ENCODE measurements around the gene C18orf32. TPM values are rescaled to one million over a fixed set of nuclear protein-coding genes. Genes with fewer than 3 reads are reported as not detected.
"Not testable (repeated sequence)": the region's sequence is repeated elsewhere in the genome, so short reads cannot be mapped to it uniquely, and the experiment has no call there.

Gene C18orf32
- total and polyA plus RNA-seq, 2 donors (not counting 1 experiment from before 2014, with no cell fraction given), result 11.9 to 39.1 TPM

DNA sequence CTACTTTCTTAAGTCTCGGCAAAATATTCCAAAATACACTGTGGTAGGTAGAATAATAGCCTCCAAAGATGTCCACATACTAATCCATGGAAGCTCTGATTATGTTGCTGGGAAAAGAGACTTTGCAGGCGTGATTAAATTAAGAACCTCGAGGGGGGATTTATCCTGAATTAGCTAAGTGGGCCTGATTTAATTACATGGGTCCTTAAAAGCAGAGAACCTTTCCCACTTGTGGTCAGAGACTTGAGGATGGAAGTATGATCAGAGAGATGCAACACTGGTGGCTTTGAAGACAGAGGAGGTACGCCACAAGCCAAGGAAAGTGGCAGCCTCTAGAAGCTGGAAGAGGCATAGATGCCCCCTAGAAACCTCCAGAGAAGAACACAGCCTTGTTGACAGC lies 29.4 kb downstream of the C18orf32 start:
- Histone ChIP-seq H3K79me2 (ENCODE audit: control insufficient read depth, insufficient read depth, low read length) (peaks cover 12% of the 10 kb centered on the region), H3K4me2 (ENCODE audit: extremely low read depth, insufficient read depth, low read length) (no peak overlapping the region)
- TF ChIP-seq, protein P1, sequence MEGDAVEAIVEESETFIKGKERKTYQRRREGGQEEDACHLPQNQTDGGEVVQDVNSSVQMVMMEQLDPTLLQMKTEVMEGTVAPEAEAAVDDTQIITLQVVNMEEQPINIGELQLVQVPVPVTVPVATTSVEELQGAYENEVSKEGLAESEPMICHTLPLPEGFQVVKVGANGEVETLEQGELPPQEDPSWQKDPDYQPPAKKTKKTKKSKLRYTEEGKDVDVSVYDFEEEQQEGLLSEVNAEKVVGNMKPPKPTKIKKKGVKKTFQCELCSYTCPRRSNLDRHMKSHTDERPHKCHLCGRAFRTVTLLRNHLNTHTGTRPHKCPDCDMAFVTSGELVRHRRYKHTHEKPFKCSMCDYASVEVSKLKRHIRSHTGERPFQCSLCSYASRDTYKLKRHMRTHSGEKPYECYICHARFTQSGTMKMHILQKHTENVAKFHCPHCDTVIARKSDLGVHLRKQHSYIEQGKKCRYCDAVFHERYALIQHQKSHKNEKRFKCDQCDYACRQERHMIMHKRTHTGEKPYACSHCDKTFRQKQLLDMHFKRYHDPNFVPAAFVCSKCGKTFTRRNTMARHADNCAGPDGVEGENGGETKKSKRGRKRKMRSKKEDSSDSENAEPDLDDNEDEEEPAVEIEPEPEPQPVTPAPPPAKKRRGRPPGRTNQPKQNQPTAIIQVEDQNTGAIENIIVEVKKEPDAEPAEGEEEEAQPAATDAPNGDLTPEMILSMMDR (conservative IDR thresholded peaks at IDR 0.05 in 1 of 2, IDR thresholded peaks at IDR 0.05 in 1 of 2; ENCODE audit: low read depth in 1 of 2, low read length in 2 of 2), result no peak
- no peak for TF ChIP-seq EZH2 (IDR thresholded peaks at IDR 0.05; ENCODE audit: low read length, missing control alignments)

DNA sequence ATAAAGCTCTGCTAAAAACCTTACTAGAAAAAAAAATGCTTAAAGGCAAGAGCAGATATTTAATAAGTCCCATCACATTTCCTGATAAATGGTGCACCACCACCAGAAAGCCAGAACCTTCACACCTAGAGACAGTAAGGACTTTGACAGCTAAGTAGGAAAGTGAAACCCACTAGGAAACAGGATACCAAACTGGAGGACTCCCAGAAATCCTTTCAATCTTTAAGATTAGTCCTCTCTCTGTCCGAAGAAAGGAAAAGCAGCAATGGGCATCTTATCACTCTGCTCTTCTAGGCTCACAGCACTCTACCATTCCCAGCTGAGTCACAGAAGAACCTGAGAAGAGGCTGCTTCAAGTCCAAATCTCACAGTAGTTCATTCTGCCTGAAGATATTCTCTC lies 30.2 kb downstream of the C18orf32 start:
- Histone ChIP-seq H4K20me1 (ENCODE audit: control insufficient read depth, extremely low read depth, insufficient read depth, low read length) (no peaks in the 10 kb centered on the region), H3K4me1 (ENCODE audit: control insufficient read depth, extremely low read depth, insufficient read depth, low read length) (peaks cover 7% of the 10 kb centered on the region), H3K9ac (ENCODE audit: insufficient read depth, low read length) (no peak overlapping the region), H3K36me3 (ENCODE audit: control insufficient read depth, insufficient read depth, low read length) (no peaks in the 10 kb centered on the region), H3K4me2 (ENCODE audit: extremely low read depth, insufficient read depth, low read length) (peak overlapping the region; percentile 6), H3K4me3 (replicated peaks in 1 of 4; ENCODE audit: control extremely low read depth in 1 of 4, insufficient read depth in 1 of 4, low read depth in 3 of 4, low read length in 4 of 4) (no peak overlapping the region), H2AFZ (ENCODE audit: low read length) (no peak overlapping the region), H3K79me2 (ENCODE audit: control insufficient read depth, insufficient read depth, low read length) (peaks cover 12% of the 10 kb centered on the region), H3K27me3 (ENCODE audit: control insufficient read depth, insufficient read depth, low read length) (no peaks in the 10 kb centered on the region), H3K9me3 (ENCODE audit: control insufficient read depth, insufficient read depth, low read depth, low read length) (no peaks in the 10 kb centered on the region), H3K27ac (ENCODE audit: insufficient read depth, low read length) (no peak overlapping the region)
- TF ChIP-seq EZH2 (IDR thresholded peaks at IDR 0.05; ENCODE audit: low read length, missing control alignments), result no peak
- TF ChIP-seq, protein P1 (conservative IDR thresholded peaks at IDR 0.05 in 1 of 2, IDR thresholded peaks at IDR 0.05 in 1 of 2; ENCODE audit: low read depth in 1 of 2, low read length in 2 of 2), result no peak
- DNase-seq (ENCODE audit: low read depth in 2 of 2), result peak in 1 of 2 donors; percentile 33

More for the DNA sequence above, 29.4 kb downstream of the C18orf32 start:
- Histone ChIP-seq H3K27ac (ENCODE audit: insufficient read depth, low read length) (no peak overlapping the region), H3K9me3 (ENCODE audit: control insufficient read depth, insufficient read depth, low read depth, low read length) (no peaks in the 10 kb centered on the region), H3K9ac (ENCODE audit: insufficient read depth, low read length) (no peak overlapping the region), H2AFZ (ENCODE audit: low read length) (no peak overlapping the region), H4K20me1 (ENCODE audit: control insufficient read depth, extremely low read depth, insufficient read depth, low read length) (no peaks in the 10 kb centered on the region), H3K36me3 (ENCODE audit: control insufficient read depth, insufficient read depth, low read length) (no peaks in the 10 kb centered on the region), H3K4me1 (ENCODE audit: control insufficient read depth, extremely low read depth, insufficient read depth, low read length) (peaks cover 7% of the 10 kb centered on the region), H3K4me3 (replicated peaks in 1 of 4; ENCODE audit: control extremely low read depth in 1 of 4, insufficient read depth in 1 of 4, low read depth in 3 of 4, low read length in 4 of 4) (no peak overlapping the region), H3K27me3 (ENCODE audit: control insufficient read depth, insufficient read depth, low read length) (no peaks in the 10 kb centered on the region)
- no peak for DNase-seq (ENCODE audit: low read depth in 2 of 2)

DNA sequence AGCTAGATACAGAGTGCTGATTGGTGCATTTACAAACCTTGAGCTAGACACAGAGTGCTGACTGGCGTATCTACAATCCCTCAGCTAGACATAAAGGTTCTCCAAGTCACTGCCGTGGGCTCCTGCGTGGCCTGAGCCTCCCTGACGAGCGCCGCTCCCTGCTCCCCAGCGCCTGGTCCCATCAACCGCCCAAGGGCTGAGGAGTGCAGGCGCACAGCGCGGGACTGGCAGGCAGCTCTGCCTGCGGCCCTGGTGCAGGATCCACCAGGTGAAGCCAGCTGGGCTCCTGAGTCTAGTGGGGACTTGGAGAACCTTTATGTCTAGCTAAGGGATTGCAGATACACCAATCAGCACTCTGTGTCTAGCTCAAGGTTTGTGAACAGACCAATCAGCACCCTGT lies 34.5 kb downstream of the C18orf32 start:
- H3K27ac ChIP-seq (ENCODE audit: insufficient read depth, low read length); H3K79me2 ChIP-seq (ENCODE audit: control insufficient read depth, insufficient read depth, low read length); H3K27me3 ChIP-seq (ENCODE audit: control insufficient read depth, insufficient read depth, low read length); H3K9ac ChIP-seq (ENCODE audit: insufficient read depth, low read length); DNase-seq (ENCODE audit: low read depth in 2 of 2); H3K36me3 ChIP-seq (ENCODE audit: control insufficient read depth, insufficient read depth, low read length); H3K4me3 ChIP-seq (replicated peaks in 1 of 4; ENCODE audit: control extremely low read depth in 1 of 4, insufficient read depth in 1 of 4, low read depth in 3 of 4, low read length in 4 of 4); H4K20me1 ChIP-seq (ENCODE audit: control insufficient read depth, extremely low read depth, insufficient read depth, low read length); H2AFZ ChIP-seq (ENCODE audit: low read length); H3K9me3 ChIP-seq (ENCODE audit: control insufficient read depth, insufficient read depth, low read depth, low read length); H3K4me1 ChIP-seq (ENCODE audit: control insufficient read depth, extremely low read depth, insufficient read depth, low read length); H3K4me2 ChIP-seq (ENCODE audit: extremely low read depth, insufficient read depth, low read length): not testable (repeated sequence)
